Spleen (tissue), 7 donors: Measurements from ENCODE around the gene TTLL5.

Experiments used
- POLR2A ChIP-seq, 3 donors: fragments of 450-650 bp; IDR thresholded peaks; one replicate each; pipeline ENCODE4 v1.5.1; 2017; ENCODE audit warnings: antibody characterized with exemption in 3 of 3, mild to moderate bottlenecking in 1 of 3
- POLR2AphosphoS5 ChIP-seq, 3 donors: sonication (generic); formaldehyde crosslinking; IDR thresholded peaks; one replicate each; pipeline ENCODE4 v1.5.1; 2017; ENCODE audit warnings: antibody characterized with exemption in 3 of 3
- TF ChIP-seq, protein P1 (sequence below), 11 experiments: fragments of 200-600 bp in 7 of 11; fragments of 450-650 bp in 4 of 11; sonication (generic) in 4 of 11; IDR thresholded peaks in 8 of 11; conservative IDR thresholded peaks in 3 of 11; 1 replicate in 7 of 11; 2 replicates in 4 of 11; pipeline versions ENCODE4 v1.4.0 to v1.8.0; 2016 to 2021; ENCODE audit warnings: antibody characterized with exemption in 11 of 11, inconsistent platforms in 4 of 11, mild to moderate bottlenecking in 1 of 11
- donor health status: DM: no; HTN: no; CAD: no; lungs with moderate emphysema.
- donor health status: DM: no; HTN: no; CAD: no.
- donor health status: DM: no; HTN: no; CAD: no.

GRCh38 chr14:75769047-75769685 is 108.1 kb downstream of the TTLL5 start:
- TF ChIP-seq, protein P1, sequence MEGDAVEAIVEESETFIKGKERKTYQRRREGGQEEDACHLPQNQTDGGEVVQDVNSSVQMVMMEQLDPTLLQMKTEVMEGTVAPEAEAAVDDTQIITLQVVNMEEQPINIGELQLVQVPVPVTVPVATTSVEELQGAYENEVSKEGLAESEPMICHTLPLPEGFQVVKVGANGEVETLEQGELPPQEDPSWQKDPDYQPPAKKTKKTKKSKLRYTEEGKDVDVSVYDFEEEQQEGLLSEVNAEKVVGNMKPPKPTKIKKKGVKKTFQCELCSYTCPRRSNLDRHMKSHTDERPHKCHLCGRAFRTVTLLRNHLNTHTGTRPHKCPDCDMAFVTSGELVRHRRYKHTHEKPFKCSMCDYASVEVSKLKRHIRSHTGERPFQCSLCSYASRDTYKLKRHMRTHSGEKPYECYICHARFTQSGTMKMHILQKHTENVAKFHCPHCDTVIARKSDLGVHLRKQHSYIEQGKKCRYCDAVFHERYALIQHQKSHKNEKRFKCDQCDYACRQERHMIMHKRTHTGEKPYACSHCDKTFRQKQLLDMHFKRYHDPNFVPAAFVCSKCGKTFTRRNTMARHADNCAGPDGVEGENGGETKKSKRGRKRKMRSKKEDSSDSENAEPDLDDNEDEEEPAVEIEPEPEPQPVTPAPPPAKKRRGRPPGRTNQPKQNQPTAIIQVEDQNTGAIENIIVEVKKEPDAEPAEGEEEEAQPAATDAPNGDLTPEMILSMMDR (IDR thresholded peaks at IDR 0.05 in 8 of 11, conservative IDR thresholded peaks at IDR 0.05 in 3 of 11), result no peak
- TF ChIP-seq POLR2A (IDR thresholded peaks at IDR 0.05), result no peak
- TF ChIP-seq POLR2AphosphoS5 (IDR thresholded peaks at IDR 0.05), result no peak
